Effector CD4-positive, alpha-beta T cell (primary cell): ENCODE measurements around the gene SYT12.

Source experiments
- DNase-seq: peaks from one replicate; pipeline ENCODE4 v3.0.0-alpha.2; 2020

SYT12 gene

GRCh38 chr11:67029146-67029545 is 6.2 kb downstream of the SYT12 start:
- DNase-seq, result no peak

DNA sequence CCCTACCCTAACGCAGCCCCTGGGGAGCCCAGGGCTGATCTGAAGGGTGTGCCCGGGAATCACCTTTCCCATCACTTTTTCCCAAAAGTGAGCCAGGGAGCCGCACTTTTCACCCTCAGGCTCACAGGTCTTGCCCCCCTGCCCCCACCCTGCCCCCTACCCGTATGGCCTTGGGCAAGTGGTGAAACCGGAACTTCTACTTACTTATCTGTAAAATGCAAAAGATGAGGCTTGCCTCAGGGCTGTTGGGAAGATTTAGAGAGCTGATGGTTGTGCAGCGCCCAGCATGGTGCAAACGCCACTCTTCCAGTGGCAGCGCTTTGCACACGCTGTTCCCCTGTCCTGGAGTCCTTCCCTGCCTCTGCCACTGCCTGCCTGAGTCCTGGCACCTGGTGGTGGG is 8.0 kb downstream of the SYT12 start:
- DNase-seq, result no peak

GRCh38 chr11:67031791-67032561 is 9.0 kb downstream of the SYT12 start:
- no peak for DNase-seq

DNA sequence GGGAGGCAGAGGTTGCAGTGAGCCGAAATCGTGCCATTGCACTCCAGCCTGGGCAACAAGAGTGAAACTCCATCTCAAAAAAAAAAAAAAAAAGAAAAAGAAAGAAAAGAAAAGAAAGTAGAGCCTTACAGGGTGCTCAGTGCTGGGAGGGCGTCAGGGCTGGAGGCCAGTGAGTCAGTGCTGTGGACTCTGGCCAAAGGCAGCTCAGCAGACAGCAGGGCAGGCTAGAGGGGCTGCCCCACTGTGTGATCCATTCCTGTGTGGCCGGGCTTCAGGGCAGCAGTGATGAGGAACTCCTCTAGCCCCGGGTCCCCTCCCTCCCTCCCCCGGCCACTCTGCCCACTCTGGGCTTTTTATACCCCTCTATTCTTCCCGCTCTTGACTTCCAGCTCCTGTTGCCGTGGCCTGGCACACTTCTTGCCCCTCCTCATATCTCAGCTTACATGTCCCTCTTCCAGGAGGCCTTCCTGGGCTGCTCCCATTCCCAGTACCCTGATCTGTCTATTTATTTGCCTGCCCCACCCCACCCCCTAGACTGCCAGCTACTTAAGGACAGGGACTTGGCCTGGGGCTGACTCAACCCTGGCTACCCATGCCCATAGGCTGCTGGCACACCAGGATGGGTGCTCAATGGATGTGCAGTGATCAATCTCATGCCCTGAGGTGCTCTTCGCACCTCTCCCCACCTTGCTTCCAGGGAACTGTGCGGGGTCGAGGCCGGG is 10.1 kb downstream of the SYT12 start:
- no peak for DNase-seq

- DNase-seq, result no peak
These were observed 10.8 kb downstream of the SYT12 start for GRCh38 chr11:67033661-67034166.

GRCh38 chr11:67034350-67034749 is 11.4 kb downstream of the SYT12 start:
- no peak for DNase-seq

DNA sequence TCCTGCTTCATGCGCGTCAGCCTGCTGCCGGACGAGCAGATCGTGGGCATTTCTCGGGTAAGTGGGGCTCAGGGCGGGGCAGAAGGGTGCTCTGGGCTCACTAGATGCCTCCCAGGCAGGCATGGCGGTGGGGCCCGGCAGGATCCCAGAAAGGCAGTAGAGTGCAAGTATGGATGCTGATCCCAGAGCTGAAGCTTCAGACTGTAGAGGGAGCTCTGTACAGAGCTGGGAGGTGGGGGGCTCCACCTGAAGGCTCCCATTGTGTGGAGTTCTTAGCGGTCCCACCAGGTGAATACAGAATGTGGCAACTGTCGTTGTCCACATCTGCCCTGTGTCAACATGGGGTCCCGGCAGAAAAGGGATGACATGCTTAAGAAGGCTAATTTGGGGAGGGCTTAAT is 17.2 kb downstream of the SYT12 start:
- no peak for DNase-seq

- DNase-seq, result no peak
These were observed 18.7 kb downstream of the SYT12 start for GRCh38 chr11:67041602-67042001.

- no peak for DNase-seq
These were observed 20.8 kb downstream of the SYT12 start for GRCh38 chr11:67043572-67044349.

DNA sequence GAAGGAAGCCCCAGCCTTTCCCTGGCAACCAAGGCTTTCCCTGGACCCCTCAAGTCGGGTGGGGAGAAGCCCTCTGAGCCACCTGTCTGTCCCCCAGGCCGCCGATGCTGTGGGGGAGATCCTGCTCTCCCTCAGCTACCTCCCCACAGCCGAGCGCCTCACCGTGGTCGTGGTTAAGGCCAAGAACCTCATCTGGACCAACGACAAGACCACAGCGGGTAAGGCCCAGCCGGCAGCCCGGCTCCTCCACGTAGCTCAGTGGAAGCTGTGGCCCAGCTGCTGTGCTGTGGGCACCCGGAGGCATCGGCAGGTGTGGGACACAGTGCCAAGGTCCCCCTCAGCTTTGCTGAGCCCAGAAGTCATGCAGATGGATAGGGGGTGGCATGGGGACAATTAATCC is 21.6 kb downstream of the SYT12 start:
- DNase-seq, result no peak

DNA sequence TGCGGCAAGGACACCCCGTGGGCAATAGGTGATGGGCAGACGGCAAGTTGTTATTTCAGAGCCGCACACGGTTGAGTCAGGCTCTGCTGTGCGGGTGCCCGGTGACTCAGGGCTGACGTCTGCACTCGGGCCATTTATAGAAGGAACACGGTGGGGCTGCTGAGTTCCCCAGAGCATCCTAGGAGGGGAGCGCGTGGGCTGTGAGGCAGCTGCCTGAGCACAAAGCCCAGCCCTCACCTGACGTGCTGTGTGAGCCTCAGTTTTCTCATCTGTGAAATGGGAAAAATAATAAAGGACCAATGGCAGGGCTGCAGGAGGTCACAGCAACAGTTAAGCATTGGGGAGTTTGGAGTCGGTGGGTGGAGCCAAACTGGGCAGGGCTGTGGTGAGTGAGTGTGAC is 22.4 kb downstream of the SYT12 start:
- no peak for DNase-seq

DNA sequence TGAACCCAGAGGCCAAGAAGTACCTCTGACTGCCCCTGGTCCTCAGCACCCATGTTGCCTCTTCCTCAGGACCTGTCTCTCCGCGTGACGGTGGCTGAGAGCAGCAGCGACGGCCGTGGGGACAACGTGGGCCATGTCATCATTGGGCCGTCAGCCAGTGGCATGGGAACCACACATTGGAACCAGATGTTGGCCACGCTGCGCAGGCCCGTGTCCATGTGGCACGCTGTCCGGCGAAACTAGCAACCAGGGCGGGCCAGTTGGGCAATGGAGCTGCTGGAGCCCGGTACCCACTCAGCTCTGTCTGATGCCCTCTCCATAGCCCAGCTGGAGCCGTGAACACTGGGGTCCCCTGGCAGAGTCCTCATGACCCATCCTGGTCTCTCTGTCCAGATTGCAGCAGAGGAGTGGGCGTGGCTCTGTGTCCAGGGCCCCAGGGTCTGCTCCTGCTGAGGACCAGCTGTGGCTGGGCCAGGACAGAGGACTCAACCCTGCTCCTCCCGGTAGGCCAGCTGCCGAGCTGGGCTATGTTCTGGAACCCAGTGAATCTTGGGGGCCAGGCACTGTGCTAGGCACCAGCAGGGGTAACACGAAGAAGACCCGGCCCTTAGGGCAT is 25.7 kb downstream of the SYT12 start:
- DNase-seq, result no peak

DNA sequence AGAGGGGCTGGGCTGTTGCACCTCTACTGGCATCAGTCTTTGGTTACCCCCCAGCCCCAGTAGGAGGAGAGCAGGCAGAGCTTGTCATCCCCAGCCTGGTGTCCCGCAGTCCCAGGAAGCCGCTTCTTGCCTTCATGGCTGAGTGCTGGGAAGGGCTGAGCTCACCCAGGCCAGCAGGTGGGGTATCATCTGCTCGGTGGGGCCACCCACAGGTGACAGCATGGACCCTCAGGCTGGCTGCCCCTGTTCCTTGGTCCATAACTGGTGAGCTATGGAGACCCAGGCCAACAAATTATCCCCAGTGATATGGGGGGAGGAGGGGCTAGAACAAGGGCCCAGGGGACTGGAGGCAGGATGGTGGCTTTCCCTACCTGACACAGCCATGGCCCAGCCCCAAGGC is 27.2 kb downstream of the SYT12 start:
- DNase-seq, result no peak

DNA sequence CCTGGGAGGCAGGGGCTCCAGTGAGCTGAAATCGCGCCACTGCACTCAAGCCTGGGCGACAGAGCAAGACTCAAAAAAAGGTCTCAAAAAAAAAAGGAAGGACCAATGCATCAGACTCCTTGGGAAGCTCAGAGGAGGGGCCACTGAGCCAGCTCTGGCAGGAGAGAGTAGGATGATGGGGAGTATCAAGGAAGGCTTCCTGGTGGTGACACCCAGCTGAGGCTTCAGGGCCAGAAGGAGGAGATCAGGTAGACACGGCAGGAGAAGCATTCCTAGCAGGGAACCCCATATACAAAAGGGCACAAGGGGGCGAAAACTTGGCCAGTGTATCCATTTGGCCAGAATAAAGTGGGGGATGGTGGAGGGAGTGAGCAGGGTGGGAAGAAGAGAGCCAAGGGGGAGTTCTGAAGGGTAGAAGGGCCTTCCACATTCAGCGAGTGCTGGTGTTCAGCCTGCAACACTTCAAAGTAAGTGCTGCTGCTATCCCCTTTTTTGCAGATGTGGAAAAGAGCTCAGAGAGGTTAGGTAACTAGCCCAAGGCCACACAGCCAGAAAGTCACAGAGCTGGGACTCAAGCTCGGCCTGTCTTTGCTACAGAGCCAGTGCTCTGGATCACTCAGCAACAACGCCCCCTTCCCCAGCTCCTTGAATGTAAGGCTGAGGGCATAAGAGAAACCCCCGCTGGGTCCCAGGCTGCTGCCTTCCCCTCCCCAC is 28.4 kb downstream of the SYT12 start:
- DNase-seq, result no peak

GRCh38 chr11:67051945-67052488 is 29.1 kb downstream of the SYT12 start:
- no peak for DNase-seq

DNA sequence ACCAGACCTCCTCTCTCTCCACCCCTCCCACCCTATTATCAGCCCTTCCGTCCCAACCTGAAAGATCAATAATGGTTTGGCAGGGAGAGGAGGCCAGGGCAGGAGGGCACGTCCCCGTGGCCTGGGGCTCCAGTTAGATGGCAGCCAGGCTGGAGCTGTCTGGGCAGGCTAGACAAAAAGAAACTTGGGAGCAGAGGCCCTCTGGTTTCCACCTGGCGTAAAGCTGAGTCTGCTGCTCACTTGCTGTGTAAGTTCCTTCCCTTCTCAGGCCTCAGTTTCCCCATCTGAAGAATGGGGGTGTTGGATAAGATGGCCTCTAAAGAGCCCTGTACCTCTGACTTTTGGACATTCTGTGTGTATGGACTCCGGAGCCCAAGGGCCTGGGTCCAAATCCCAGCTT is 30.0 kb downstream of the SYT12 start:
- no peak for DNase-seq

DNA sequence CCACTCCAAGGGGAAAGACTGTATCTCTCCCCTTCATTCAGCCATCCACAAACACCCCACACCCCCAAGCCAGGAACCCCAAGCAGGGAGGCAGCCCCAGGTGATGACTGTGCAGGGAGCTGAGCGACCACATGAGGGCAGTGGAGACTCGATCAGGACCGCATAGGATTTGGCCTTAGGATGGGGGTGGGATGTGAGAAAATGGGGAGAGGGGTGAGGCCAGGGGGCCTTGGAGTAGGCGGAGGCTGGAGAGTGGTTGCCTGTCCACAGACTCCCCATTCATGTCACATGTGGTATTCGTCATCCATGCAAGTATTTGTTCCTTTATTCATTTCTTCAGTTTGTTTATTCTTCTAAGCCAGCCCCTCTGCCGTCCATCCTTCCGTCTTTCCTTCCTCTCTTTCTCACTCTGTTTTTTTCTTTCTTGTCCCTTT is 31.0 kb downstream of the SYT12 start:
- no peak for DNase-seq

- no peak for DNase-seq
These were observed 31.5 kb downstream of the SYT12 start for GRCh38 chr11:67054346-67054835.

DNA sequence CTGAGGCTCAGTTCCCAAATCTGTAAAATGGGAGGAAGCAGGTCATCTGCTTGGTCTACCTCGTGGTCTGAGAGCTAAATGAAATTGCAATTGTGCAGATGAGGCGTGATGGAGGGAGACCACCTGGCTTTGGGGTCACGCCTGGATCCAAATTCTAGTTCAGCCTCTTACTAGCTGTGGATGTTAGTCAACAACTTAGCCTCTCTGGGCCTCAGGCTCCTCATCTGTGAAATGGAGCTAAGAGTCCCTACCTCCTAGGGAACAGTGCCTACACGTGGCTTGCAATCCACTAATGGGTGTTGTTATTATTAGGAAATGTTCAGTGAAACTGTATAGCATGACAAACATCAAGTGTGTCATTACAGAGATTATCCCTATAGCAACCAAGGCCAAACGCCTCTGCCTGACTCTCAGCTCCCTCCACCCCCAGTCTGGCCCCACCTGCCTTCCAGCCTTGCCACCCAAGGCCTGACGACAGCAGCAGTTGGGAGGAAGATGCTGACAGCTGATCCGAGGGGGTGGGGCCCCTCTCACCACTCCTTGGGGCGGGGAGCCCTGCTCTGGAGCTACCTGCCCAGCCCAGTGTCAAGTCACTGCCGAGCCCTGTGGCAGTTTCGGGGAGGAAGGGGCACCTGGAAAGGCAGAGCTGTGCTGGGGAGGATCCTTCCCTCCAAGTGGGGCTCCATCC is 32.0 kb downstream of the SYT12 start:
- DNase-seq, result no peak

- no peak for DNase-seq
These were observed 32.9 kb downstream of the SYT12 start for GRCh38 chr11:67055812-67056211.
